HUES6 (cell line): ENCODE measurements around the gene APOA4.

Experiments used
- H3K27ac ChIP-seq: 2 replicates; pipeline ENCODE4 v1.7.0; 2013; ENCODE audit warnings: low read depth, mild to moderate bottlenecking, low read length, inconsistent platforms
- H3K27me3 ChIP-seq: 2 replicates; pipeline ENCODE4 v1.6.1; 2013; ENCODE audit warnings: low read length; ENCODE audit not compliant: control insufficient read depth, insufficient read depth
- H3K36me3 ChIP-seq: 2 replicates; pipeline ENCODE4 v1.6.1; 2013; ENCODE audit warnings: low read length; ENCODE audit not compliant: control insufficient read depth, insufficient read depth
- H3K4me1 ChIP-seq: 2 replicates; pipeline ENCODE4 v1.6.1; 2013; ENCODE audit warnings: low read length; ENCODE audit not compliant: control insufficient read depth, insufficient read depth
- H3K4me3 ChIP-seq: 2 replicates; pipeline ENCODE4 v1.5.1; 2013; ENCODE audit warnings: low read depth, low read length
- H3K9ac ChIP-seq: one replicate; pipeline ENCODE4 v1.6.1; 2013; ENCODE audit warnings: mild to moderate bottlenecking, low read length
- H3K9me3 ChIP-seq: 2 replicates; pipeline ENCODE4 v1.6.1; 2013; ENCODE audit warnings: low read depth, low read length; ENCODE audit not compliant: control insufficient read depth, insufficient read depth

The APOA4 gene

DNA sequence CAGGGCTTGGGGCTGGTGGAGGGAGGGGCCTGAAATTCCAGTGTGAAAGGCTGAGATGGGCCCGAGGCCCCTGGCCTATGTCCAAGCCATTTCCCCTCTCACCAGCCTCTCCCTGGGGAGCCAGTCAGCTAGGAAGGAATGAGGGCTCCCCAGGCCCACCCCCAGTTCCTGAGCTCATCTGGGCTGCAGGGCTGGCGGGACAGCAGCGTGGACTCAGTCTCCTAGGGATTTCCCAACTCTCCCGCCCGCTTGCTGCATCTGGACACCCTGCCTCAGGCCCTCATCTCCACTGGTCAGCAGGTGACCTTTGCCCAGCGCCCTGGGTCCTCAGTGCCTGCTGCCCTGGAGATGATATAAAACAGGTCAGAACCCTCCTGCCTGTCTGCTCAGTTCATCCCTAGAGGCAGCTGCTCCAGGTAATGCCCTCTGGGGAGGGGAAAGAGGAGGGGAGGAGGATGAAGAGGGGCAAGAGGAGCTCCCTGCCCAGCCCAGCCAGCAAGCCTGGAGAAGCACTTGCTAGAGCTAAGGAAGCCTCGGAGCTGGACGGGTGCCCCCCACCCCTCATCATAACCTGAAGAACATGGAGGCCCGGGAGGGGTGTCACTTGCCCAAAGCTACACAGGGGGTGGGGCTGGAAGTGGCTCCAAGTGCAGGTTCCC lies 6.5 kb upstream of the APOA4 start, which contains the start of gene APOC3:
APOC3 (plus strand) TSS at position 383 of the 659 bp plus-strand sequence. CDS start 676 bp downstream, outside the sequence.
- Histone ChIP-seq H3K4me3 (no peak within 1 kb of the TSS), H3K4me1 (peaks cover 16% of the 10 kb centered on the region; the same call in 1 of the 2 replicates), H3K9me3 (0 out of 2 replicates have a peak, but pooled peaks cover 3% of the 10 kb centered on the region), H3K27me3 (peaks cover under 1% of the 10 kb centered on the region; the same call in 1 of the 2 replicates), H3K9ac (no peak within 1 kb of the TSS), H3K27ac (no peak within 1 kb of the TSS), H3K36me3 (no peaks in the 10 kb centered on the region)

DNA sequence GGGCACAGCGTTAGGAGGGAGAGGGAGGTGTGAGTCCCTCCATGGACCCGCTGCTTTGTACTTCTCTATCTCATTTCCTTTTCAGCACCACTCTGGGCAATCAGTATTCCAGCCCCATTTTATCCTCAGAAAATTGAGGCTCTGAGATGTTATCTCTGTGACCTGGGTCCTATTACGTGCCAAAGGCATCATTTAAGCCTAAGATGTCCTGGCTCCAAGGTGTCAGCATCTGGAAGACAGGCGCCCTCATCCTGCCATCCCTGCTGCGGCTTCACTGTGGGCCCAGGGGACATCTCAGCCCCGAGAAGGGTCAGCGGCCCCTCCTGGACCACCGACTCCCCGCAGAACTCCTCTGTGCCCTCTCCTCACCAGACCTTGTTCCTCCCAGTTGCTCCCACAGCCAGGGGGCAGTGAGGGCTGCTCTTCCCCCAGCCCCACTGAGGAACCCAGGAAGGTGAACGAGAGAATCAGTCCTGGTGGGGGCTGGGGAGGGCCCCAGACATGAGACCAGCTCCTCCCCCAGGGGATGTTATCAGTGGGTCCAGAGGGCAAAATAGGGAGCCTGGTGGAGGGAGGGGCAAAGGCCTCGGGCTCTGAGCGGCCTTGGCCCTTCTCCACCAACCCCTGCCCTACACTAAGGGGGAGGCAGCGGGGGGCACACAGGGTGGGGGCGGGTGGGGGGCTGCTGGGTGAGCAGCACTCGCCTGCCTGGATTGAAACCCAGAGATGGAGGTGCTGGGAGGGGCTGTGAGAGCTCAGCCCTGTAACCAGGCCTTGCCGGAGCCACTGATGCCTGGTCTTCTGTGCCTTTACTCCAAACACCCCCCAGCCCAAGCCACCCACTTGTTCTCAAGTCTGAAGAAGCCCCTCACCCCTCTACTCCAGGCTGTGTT lies 5.8 kb upstream of the APOA4 start:
- no peak overlapping the region for H3K27ac ChIP-seq

DNA sequence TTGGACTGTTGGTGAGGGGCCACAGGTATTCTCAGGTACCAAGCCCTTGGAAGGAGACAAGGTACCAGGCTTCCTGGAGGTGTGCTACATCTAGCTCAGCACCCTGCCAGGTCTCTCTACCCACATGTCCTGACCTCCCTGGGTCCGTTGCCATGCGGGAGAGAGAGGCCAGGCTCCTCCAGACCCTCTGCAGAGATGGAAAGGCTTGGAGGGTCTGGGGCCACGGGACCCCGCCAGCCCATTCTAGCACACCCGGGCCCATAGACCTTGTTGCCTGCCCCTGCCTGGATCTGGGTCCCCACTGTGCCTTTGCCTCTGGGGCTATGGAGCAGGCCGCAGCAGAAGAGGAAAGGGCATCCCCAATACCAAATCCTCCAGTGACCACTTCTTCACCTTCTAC lies 4.4 kb upstream of the APOA4 start:
- no peak overlapping the region for H3K4me3 ChIP-seq
- H3K9me3 ChIP-seq: 0 out of 2 replicates have a peak, but pooled peaks cover 3% of the 10 kb centered on the region
- no peaks in the 10 kb centered on the region for H3K36me3 ChIP-seq
- no peak overlapping the region for H3K9ac ChIP-seq
- no peaks in the 10 kb centered on the region; the same call in 1 of the 2 replicates for H3K27me3 ChIP-seq
- peaks cover 16% of the 10 kb centered on the region; the same call in 1 of the 2 replicates for H3K4me1 ChIP-seq
- H3K27ac ChIP-seq: no peak overlapping the region

More for the DNA sequence above, 5.8 kb upstream of the APOA4 start:
- Histone ChIP-seq H3K4me3 (no peak overlapping the region), H3K27me3 (no peaks in the 10 kb centered on the region; the same call in 1 of the 2 replicates), H3K9ac (no peak overlapping the region), H3K36me3 (no peaks in the 10 kb centered on the region), H3K9me3 (0 out of 2 replicates have a peak, but pooled peaks cover 3% of the 10 kb centered on the region), H3K4me1 (peaks cover 16% of the 10 kb centered on the region; the same call in 1 of the 2 replicates)

DNA sequence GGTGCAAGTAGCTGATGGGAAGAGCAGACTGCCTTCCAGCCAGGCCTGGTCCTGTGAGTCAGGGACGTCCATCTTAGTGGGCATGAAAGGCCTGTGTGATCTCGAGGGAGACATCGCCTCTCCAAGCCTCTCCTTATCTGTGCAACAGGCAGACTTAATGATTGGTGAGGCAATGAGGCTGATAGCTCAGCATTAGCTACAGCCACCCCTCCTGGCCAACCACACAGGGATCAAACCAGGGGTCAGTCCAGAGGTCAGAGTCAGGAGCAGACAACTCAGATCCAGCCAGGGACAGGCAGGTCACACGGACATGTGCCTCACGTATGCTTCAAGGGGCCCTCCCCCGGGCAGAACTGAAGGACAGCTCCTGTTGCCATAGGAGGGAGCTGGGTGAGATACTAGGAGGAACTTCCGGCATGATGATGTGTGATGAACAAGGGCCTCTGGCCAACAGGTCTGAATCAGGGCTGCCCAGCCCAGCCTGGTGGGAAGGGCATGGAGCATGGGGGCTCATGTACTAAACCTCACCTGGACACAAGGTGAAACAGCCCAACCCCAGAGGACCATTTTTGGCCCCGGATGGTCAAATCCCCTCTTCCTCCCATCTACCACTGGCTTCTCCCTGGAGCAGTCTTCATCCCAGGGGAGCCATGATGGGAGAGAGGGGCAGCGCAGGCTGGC lies 3.8 kb upstream of the APOA4 start:
- Histone ChIP-seq H3K4me1 (peaks cover 16% of the 10 kb centered on the region; the same call in 1 of the 2 replicates), H3K27me3 (no peaks in the 10 kb centered on the region), H3K9ac (no peak overlapping the region), H3K36me3 (no peaks in the 10 kb centered on the region), H3K4me3 (no peak overlapping the region), H3K27ac (no peak overlapping the region), H3K9me3 (0 out of 2 replicates have a peak, but pooled peaks cover 3% of the 10 kb centered on the region)

DNA sequence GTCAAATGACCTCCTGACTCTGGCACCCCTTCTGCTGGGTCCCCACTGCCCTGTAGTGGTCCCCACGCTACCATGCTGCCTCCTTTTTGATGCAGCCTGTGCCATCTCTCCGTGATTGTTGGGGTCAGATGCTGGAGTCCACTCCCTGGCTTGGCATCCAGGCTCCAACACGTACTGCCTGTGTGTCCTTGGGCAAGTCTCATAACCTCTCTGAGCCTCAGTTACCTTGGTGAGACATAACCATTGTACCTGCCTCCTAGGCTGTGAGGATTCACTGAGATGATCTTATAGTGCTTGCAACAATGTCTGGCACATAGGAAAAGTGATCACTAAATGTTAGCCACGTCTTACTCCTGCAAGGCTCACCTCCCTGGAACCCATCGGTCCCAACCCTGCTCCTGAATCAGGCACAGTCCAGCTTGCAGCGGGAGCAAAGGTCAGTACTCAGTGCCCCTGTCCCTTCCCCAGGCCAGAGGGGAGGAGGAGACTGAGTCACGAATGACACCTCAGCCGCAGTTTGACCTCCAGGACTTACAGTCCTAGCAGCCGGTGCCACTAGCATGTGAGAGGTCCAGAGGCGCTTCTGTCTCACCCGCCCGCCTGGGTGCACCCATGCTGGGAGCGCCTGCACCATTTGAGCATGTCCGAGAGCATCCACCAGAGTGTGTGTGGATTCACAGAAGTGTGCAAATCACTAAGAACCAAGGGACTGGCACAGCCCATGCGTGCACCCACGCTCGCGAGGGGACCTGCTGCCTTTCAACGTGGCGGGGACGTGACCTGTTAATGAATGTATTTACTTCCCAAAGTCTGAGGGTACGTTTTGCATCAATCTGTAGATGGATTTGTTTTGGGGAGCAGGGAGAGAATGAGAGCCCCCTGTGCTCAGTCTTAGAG lies 3.0 kb upstream of the APOA4 start:
- peaks cover 16% of the 10 kb centered on the region; the same call in 1 of the 2 replicates for H3K4me1 ChIP-seq
- no peak overlapping the region for H3K27ac ChIP-seq
- H3K9ac ChIP-seq: no peak overlapping the region
- H3K36me3 ChIP-seq: no peaks in the 10 kb centered on the region
- no peaks in the 10 kb centered on the region; the same call in 1 of the 2 replicates for H3K27me3 ChIP-seq
- no peak overlapping the region for H3K4me3 ChIP-seq
- H3K9me3 ChIP-seq: no peaks in the 10 kb centered on the region

DNA sequence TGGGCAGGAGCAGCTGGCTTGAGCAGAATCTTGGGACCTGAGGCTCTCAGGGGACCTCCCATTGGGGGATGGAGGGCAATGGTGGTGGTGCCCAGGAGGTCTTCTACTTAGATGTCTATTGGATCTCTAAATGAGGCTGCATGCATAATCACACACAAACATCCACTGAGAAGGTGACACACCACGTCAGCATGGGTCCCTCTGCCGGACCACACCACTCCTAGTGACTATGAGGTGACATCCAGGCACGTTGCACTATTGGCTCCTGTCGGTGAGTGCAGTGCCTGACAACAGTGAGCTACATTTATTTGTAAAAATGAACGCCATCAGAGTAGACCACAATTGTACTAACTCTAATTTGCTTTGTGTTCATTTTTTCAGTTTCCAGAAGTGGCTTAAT lies 2.3 kb upstream of the APOA4 start:
- H3K36me3 ChIP-seq: no peaks in the 10 kb centered on the region
- H3K4me1 ChIP-seq: peaks cover 16% of the 10 kb centered on the region; the same call in 1 of the 2 replicates
- no peaks in the 10 kb centered on the region for H3K9me3 ChIP-seq
- H3K27ac ChIP-seq: no peak overlapping the region
- H3K9ac ChIP-seq: no peak overlapping the region
- no peaks in the 10 kb centered on the region; the same call in 1 of the 2 replicates for H3K27me3 ChIP-seq
- no peak overlapping the region for H3K4me3 ChIP-seq

DNA sequence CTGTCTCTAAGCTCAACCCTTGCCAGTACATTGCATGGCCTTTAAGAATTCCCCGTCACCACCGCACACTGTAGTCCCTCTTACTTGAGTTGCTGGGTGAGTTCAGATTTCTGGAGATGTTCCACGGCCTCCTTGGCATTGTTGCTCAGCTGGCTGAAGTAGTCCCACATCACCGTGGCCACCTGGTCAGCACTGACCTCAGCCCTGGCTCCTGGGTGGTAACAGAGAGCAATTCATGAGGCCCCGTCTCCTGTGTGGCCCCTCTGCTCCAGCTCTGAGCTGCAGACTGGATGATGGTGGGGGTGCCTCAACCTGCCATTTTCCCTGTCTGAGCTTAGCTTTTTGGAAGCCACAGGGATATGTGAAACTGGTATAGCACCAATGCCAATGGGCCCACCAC lies 529 bp downstream of the APOA4 start:
- H3K36me3 ChIP-seq: no peaks in the 10 kb centered on the region
- no peak overlapping the region for H3K9ac ChIP-seq
- no peak overlapping the region for H3K27ac ChIP-seq
- H3K4me3 ChIP-seq: no peak overlapping the region
- H3K4me1 ChIP-seq: peaks cover 6% of the 10 kb centered on the region; the same call in 1 of the 2 replicates
- H3K27me3 ChIP-seq: no peaks in the 10 kb centered on the region; the same call in 1 of the 2 replicates
- no peaks in the 10 kb centered on the region for H3K9me3 ChIP-seq

DNA sequence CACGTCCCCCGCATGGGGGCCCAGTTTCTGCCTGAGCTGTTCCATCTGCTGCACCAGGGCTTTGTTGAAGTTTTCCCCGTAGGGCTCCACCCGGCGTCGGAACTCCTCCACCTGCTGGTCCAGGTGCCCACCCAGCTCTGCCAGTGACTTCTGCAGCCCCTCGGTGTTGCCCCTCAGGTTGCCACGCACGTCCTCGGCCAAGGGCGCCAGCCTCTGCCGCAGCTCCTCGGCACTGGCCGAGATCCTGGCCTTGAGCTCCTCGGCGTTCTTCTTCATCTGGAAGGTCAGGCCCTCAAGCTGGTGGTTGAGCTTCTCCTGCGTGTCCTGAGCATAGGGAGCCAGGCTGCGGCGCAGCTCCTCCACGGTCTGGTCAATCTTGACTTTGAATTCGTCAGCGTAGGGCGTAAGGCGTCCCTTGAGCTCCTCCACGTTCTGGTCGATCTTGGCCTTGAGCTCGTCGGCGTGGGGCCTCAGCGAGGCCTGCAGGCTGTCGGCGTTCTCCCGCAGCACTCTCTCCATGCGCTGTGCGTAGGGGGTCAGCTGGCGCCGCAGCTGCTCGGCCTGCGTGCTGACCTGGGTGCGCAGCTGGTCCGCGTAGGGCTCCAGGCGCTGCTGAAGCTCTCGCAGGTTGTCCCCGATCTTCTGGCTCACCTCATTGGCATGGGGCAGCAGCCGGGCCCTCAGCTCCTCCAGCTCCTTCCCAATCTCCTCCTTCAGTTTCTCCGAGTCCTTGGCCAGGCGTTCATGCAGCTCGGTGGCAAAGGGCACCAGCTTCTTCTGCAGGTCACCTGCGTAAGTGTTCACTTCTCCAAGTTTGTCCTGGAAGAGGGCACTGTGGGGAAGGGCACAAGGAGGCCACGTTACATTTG lies 1.8 kb downstream of the APOA4 start:
- Histone ChIP-seq H3K36me3 (no peaks in the 10 kb centered on the region), H3K4me3 (no peak overlapping the region), H3K9me3 (no peaks in the 10 kb centered on the region), H3K9ac (no peak overlapping the region), H3K27ac (no peak overlapping the region), H3K27me3 (no peaks in the 10 kb centered on the region; the same call in 1 of the 2 replicates), H3K4me1 (no peaks in the 10 kb centered on the region; the same call in 1 of the 2 replicates)

DNA sequence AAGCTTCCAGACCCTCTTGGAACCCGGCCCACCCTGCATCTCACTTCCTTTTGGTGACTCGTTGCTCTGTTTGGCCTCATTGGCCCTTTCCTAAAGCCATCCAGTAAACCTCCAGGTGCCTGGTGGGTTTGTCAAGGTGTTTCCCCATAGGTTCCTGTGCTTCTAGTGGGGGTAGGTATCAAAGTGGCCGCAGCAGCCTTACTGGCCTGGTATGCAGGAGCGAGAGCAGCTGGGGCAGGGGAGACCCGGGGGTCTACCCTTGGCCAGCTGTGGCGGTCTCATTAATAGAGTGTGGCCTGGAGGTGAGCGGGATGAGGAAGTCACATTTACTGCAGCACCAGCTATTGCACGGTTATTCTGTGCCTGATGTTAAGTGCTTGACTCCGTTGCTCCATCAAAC lies 4.1 kb downstream of the APOA4 start:
- Histone ChIP-seq H3K4me3 (no peak overlapping the region), H3K27me3 (no peaks in the 10 kb centered on the region; the same call in 1 of the 2 replicates), H3K27ac (no peak overlapping the region), H3K36me3 (no peaks in the 10 kb centered on the region), H3K9me3 (no peaks in the 10 kb centered on the region), H3K4me1 (no peaks in the 10 kb centered on the region; the same call in 1 of the 2 replicates), H3K9ac (no peak overlapping the region)
